ENCODE data around the gene SH3PXD2B. TPM values are rescaled to one million over a fixed set of nuclear protein-coding genes. Genes with fewer than 3 reads are reported as not detected.

SH3PXD2B gene
- total and polyA plus RNA-seq, 2 donors (not counting 1 experiment from before 2014, with no cell fraction given), result 12.6 to 21.1 TPM

GRCh38 chr5:172493906-172494305 lies 39.6 kb upstream of the SH3PXD2B start:
- TF ChIP-seq EZH2 (IDR thresholded peaks at IDR 0.05; ENCODE audit: low read length, missing control alignments) (no peak), CTCF (conservative IDR thresholded peaks at IDR 0.05 in 1 of 2, IDR thresholded peaks at IDR 0.05 in 1 of 2; ENCODE audit: low read depth in 1 of 2, low read length in 2 of 2) (no peak)
- H2AFZ ChIP-seq (ENCODE audit: low read length), result no peak overlapping the region
- no peaks in the 10 kb centered on the region for H3K36me3 ChIP-seq (ENCODE audit: control insufficient read depth, insufficient read depth, low read length)
- DNase-seq (ENCODE audit: low read depth in 2 of 2), result no peak
- no peak overlapping the region for H3K4me2 ChIP-seq (ENCODE audit: extremely low read depth, insufficient read depth, low read length)
- H3K4me1 ChIP-seq (ENCODE audit: control insufficient read depth, extremely low read depth, insufficient read depth, low read length), result no peaks in the 10 kb centered on the region
- no peak overlapping the region for H3K27ac ChIP-seq (ENCODE audit: insufficient read depth, low read length)
- peaks cover 18% of the 10 kb centered on the region for H3K27me3 ChIP-seq (ENCODE audit: control insufficient read depth, insufficient read depth, low read length)
- H3K4me3 ChIP-seq (replicated peaks in 1 of 4; ENCODE audit: control extremely low read depth in 1 of 4, insufficient read depth in 1 of 4, low read depth in 3 of 4, low read length in 4 of 4), result no peak overlapping the region
- no peaks in the 10 kb centered on the region for H3K79me2 ChIP-seq (ENCODE audit: control insufficient read depth, insufficient read depth, low read length)
- no peaks in the 10 kb centered on the region for H3K9me3 ChIP-seq (ENCODE audit: control insufficient read depth, insufficient read depth, low read depth, low read length)
- no peak overlapping the region for H3K9ac ChIP-seq (ENCODE audit: insufficient read depth, low read length)
- no peaks in the 10 kb centered on the region for H4K20me1 ChIP-seq (ENCODE audit: control insufficient read depth, extremely low read depth, insufficient read depth, low read length)

GRCh38 chr5:172493461-172493860 lies 39.1 kb upstream of the SH3PXD2B start:
- Histone ChIP-seq H3K4me3 (replicated peaks in 1 of 4; ENCODE audit: control extremely low read depth in 1 of 4, insufficient read depth in 1 of 4, low read depth in 3 of 4, low read length in 4 of 4) (no peak overlapping the region), H2AFZ (ENCODE audit: low read length) (no peak overlapping the region), H3K9me3 (ENCODE audit: control insufficient read depth, insufficient read depth, low read depth, low read length) (no peaks in the 10 kb centered on the region), H4K20me1 (ENCODE audit: control insufficient read depth, extremely low read depth, insufficient read depth, low read length) (no peaks in the 10 kb centered on the region), H3K79me2 (ENCODE audit: control insufficient read depth, insufficient read depth, low read length) (no peaks in the 10 kb centered on the region), H3K9ac (ENCODE audit: insufficient read depth, low read length) (no peak overlapping the region), H3K4me2 (ENCODE audit: extremely low read depth, insufficient read depth, low read length) (no peak overlapping the region), H3K36me3 (ENCODE audit: control insufficient read depth, insufficient read depth, low read length) (no peaks in the 10 kb centered on the region), H3K27me3 (ENCODE audit: control insufficient read depth, insufficient read depth, low read length) (peaks cover 18% of the 10 kb centered on the region), H3K27ac (ENCODE audit: insufficient read depth, low read length) (no peak overlapping the region), H3K4me1 (ENCODE audit: control insufficient read depth, extremely low read depth, insufficient read depth, low read length) (no peaks in the 10 kb centered on the region)
- no peak for DNase-seq (ENCODE audit: low read depth in 2 of 2)
- no peak for TF ChIP-seq CTCF (conservative IDR thresholded peaks at IDR 0.05 in 1 of 2, IDR thresholded peaks at IDR 0.05 in 1 of 2; ENCODE audit: low read depth in 1 of 2, low read length in 2 of 2)
- no peak for TF ChIP-seq EZH2 (IDR thresholded peaks at IDR 0.05; ENCODE audit: low read length, missing control alignments)

GRCh38 chr5:172493002-172493401 lies 38.7 kb upstream of the SH3PXD2B start:
- Histone ChIP-seq H2AFZ (ENCODE audit: low read length) (no peak overlapping the region), H3K9me3 (ENCODE audit: control insufficient read depth, insufficient read depth, low read depth, low read length) (no peaks in the 10 kb centered on the region), H3K27me3 (ENCODE audit: control insufficient read depth, insufficient read depth, low read length) (peaks cover 18% of the 10 kb centered on the region), H3K79me2 (ENCODE audit: control insufficient read depth, insufficient read depth, low read length) (no peaks in the 10 kb centered on the region), H3K4me3 (replicated peaks in 1 of 4; ENCODE audit: control extremely low read depth in 1 of 4, insufficient read depth in 1 of 4, low read depth in 3 of 4, low read length in 4 of 4) (no peak overlapping the region), H3K27ac (ENCODE audit: insufficient read depth, low read length) (no peak overlapping the region), H4K20me1 (ENCODE audit: control insufficient read depth, extremely low read depth, insufficient read depth, low read length) (no peaks in the 10 kb centered on the region), H3K4me2 (ENCODE audit: extremely low read depth, insufficient read depth, low read length) (no peak overlapping the region), H3K36me3 (ENCODE audit: control insufficient read depth, insufficient read depth, low read length) (no peaks in the 10 kb centered on the region), H3K4me1 (ENCODE audit: control insufficient read depth, extremely low read depth, insufficient read depth, low read length) (no peaks in the 10 kb centered on the region), H3K9ac (ENCODE audit: insufficient read depth, low read length) (no peak overlapping the region)
- DNase-seq (ENCODE audit: low read depth in 2 of 2), result no peak
- TF ChIP-seq EZH2 (IDR thresholded peaks at IDR 0.05; ENCODE audit: low read length, missing control alignments) (no peak), CTCF (conservative IDR thresholded peaks at IDR 0.05 in 1 of 2, IDR thresholded peaks at IDR 0.05 in 1 of 2; ENCODE audit: low read depth in 1 of 2, low read length in 2 of 2) (no peak)
